AG04450 (cell line): Measurements from ENCODE around the gene DDX1. TPM values are rescaled to one million over a fixed set of nuclear protein-coding genes. Genes with fewer than 3 reads are reported as not detected.

Source experiments
- CTCF ChIA-PET: fragments of 300-600, 350-600 bp; formaldehyde crosslinking; extraction: SDS; loops from one replicate; lab custom pipeline; 2022; ENCODE audit warnings: antibody characterized with exemption, inconsistent platforms; lab: Charles Lee
- POLR2A ChIA-PET: fragments of 350-600 bp; formaldehyde crosslinking; extraction: SDS; loops from one replicate; lab custom pipeline; 2021; ENCODE audit warnings: antibody characterized with exemption, inconsistent platforms; lab: Yijun Ruan, JAX
- DNase-seq: peaks from one replicate; pipeline ENCODE4 v3.0.0-alpha.2; 2011; ENCODE audit warnings: low read depth, low spot score
- H3K27ac ChIP-seq: one replicate; pipeline ENCODE4 v1.5.1; 2012; ENCODE audit warnings: low read depth, low read length, control low read depth
- H3K27me3 ChIP-seq: one replicate; pipeline ENCODE4 v1.6.0; 2012; ENCODE audit warnings: low read length; ENCODE audit not compliant: control insufficient read depth, insufficient read depth
- H3K4me3 ChIP-seq: 2 replicates; pipeline ENCODE4 v1.5.1; 2011; ENCODE audit warnings: mild to moderate bottlenecking, low read depth, low read length, control low read depth
- H3K9me3 ChIP-seq: 2 replicates; pipeline ENCODE4 v1.5.1; 2012; ENCODE audit warnings: low read length; ENCODE audit not compliant: control insufficient read depth, insufficient read depth
- CTCF ChIP-seq: IDR thresholded peaks from 2 replicates; pipeline ENCODE4 v1.5.1; 2011; ENCODE audit warnings: low read depth, low read length, control low read depth, inconsistent platforms
- polyA plus RNA-seq: library from polyadenylated mRNA; depleted of rRNA; stranded (reverse); fragments of >200 nt; gene quantifications from 2 replicates; pipeline ENCODE4 v1.2.3, GENCODE V29; 2011

DDX1 gene
- polyA plus RNA-seq, 1 experiment = 171 TPM

- Histone ChIP-seq H3K27ac (no peak overlapping the region), H3K4me3 (no peak overlapping the region), H3K9me3 (peaks cover 3% of the 10 kb centered on the region; the same call in 1 of the 2 replicates), H3K27me3 (no peaks in the 10 kb centered on the region)
- ChIA-PET POLR2A (no interaction called here), CTCF (interaction anchor here (0.7 kb wide), 1 partner anchor 28 kb away, joined by 3 read pairs; no protein-coding TSS in a partner anchor)
- no peak for TF ChIP-seq CTCF
- no peak for DNase-seq
Measured at GRCh38 chr2:15641530-15641982, 49.9 kb downstream of the DDX1 start.

- DNase-seq = no peak
- H3K27me3 ChIP-seq = no peaks in the 10 kb centered on the region
- no peak overlapping the region for H3K27ac ChIP-seq
- no peak overlapping the region for H3K4me3 ChIP-seq
- CTCF ChIA-PET = interaction anchor here (0.7 to 1.3 kb wide), 2 partner anchors 28 to 967 kb away, joined by 3 to 8 read pairs; no protein-coding TSS in a partner anchor
- H3K9me3 ChIP-seq = peaks cover 3% of the 10 kb centered on the region; the same call in 1 of the 2 replicates
- POLR2A ChIA-PET = no interaction called here
- no peak for TF ChIP-seq CTCF
Measured at GRCh38 chr2:15642011-15642814, 50.5 kb downstream of the DDX1 start.

- H3K27ac ChIP-seq = no peak overlapping the region
- ChIA-PET POLR2A (no interaction called here), CTCF (interaction anchor here (1.2 to 1.3 kb wide), 2 partner anchors 966 kb away, joined by 4 to 8 read pairs; no protein-coding TSS in a partner anchor)
- H3K9me3 ChIP-seq = peaks cover 3% of the 10 kb centered on the region; the same call in 1 of the 2 replicates
- no peak for DNase-seq
- no peak overlapping the region for H3K4me3 ChIP-seq
- no peak for TF ChIP-seq CTCF
- H3K27me3 ChIP-seq = peaks cover 4% of the 10 kb centered on the region
Measured at GRCh38 chr2:15642815-15643500, 51.3 kb downstream of the DDX1 start.

- no peak for TF ChIP-seq CTCF
- H3K27ac ChIP-seq = no peak overlapping the region
- DNase-seq = no peak
- H3K4me3 ChIP-seq = no peak overlapping the region
- POLR2A ChIA-PET = interaction anchor here (0.7 kb wide), 1 partner anchor 734 kb away, joined by 7 read pairs; no protein-coding TSS in a partner anchor
- CTCF ChIA-PET = interaction anchor here (1.2 kb wide), 1 partner anchor 965 kb away, joined by 4 read pairs; no protein-coding TSS in a partner anchor
- peaks cover 6% of the 10 kb centered on the region for H3K27me3 ChIP-seq
- peaks cover 3% of the 10 kb centered on the region; the same call in 1 of the 2 replicates for H3K9me3 ChIP-seq
Measured at GRCh38 chr2:15643791-15644585, 52.3 kb downstream of the DDX1 start.
